ENCODE data around the gene TRAK1.
A peak's percentile ranks its signal among the peaks of the same experiment; 100 is the strongest.

The TRAK1 gene

GRCh38 chr3:42216931-42217333 is 125.8 kb downstream of the TRAK1 start:
- Mint-ChIP-seq H3K27ac (peak overlapping the region; percentile 62), H3K27me3 (no peaks in the 10 kb centered on the region), H3K4me3 (peak overlapping the region; percentile 11), H3K4me1 (ENCODE audit: low read depth) (peaks cover 53% of the 10 kb centered on the region), H3K36me3 (ENCODE audit: low read depth) (peaks cover 35% of the 10 kb centered on the region), H3K9me3 (no peaks in the 10 kb centered on the region)
- DNase-seq = no peak

- no peak overlapping the region for H3K4me3 Mint-ChIP-seq
- no peak for DNase-seq
- no peak overlapping the region for H3K27ac Mint-ChIP-seq
- H3K27me3 Mint-ChIP-seq = no peaks in the 10 kb centered on the region
- H3K36me3 Mint-ChIP-seq (ENCODE audit: low read depth) = peaks cover 64% of the 10 kb centered on the region
- peaks cover 23% of the 10 kb centered on the region for H3K4me1 Mint-ChIP-seq (ENCODE audit: low read depth)
- H3K9me3 Mint-ChIP-seq = no peaks in the 10 kb centered on the region
These were observed 129.4 kb downstream of the TRAK1 start for GRCh38 chr3:42220436-42221121.

DNA sequence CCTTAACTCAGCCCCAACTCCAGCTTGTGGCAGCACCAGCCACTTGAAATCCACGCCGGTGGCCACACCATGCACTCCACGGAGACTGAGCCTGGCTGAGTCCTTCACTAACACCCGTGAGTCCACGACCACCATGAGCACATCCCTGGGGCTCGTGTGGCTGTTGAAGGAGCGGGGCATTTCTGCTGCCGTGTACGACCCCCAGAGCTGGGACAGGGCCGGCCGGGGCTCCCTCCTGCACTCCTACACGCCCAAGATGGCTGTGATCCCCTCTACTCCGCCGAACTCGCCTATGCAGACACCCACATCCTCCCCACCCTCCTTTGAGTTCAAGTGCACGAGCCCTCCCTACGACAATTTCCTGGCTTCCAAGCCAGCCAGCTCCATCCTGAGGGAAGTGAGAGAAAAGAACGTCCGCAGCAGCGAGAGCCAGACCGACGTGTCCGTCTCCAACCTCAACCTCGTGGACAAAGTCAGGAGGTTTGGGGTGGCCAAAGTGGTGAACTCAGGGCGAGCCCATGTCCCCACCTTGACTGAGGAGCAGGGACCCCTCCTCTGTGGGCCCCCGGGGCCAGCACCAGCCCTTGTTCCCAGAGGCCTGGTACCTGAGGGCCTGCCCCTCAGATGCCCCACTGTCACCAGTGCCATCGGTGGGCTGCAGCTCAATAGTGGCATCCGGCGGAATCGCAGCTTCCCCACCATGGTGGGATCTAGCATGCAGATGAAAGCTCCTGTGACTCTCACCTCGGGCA is 132.0 kb downstream of the TRAK1 start:
- H3K27ac Mint-ChIP-seq = no peak overlapping the region
- H3K4me1 Mint-ChIP-seq (ENCODE audit: low read depth) = peaks cover 4% of the 10 kb centered on the region
- no peak for DNase-seq
- no peaks in the 10 kb centered on the region for H3K9me3 Mint-ChIP-seq
- no peak overlapping the region for H3K4me3 Mint-ChIP-seq
- no peaks in the 10 kb centered on the region for H3K27me3 Mint-ChIP-seq
- H3K36me3 Mint-ChIP-seq (ENCODE audit: low read depth) = peaks cover 62% of the 10 kb centered on the region

DNA sequence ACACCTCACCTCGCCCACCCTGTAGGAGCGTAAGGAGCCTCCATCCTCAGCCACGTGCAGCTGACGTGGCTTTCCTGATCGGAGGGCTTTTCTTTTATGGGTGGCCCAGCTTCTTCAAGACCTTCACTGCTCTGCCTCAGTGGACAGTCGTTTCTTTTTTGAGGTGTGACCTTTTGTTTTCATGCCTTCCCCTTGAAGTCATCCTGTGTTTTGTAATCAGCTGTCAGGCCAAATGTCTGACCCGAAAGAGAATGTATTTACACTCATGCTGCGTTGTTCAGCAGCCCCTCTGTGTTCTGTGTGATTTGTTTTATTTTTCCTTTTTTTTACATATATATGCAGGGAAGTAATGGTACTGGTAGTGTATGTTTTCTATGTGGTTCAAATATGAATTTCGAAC is 133.0 kb downstream of the TRAK1 start:
- Mint-ChIP-seq H3K27ac (no peak overlapping the region), H3K27me3 (no peaks in the 10 kb centered on the region), H3K36me3 (ENCODE audit: low read depth) (peaks cover 58% of the 10 kb centered on the region), H3K9me3 (no peaks in the 10 kb centered on the region), H3K4me3 (no peak overlapping the region), H3K4me1 (ENCODE audit: low read depth) (peaks cover 4% of the 10 kb centered on the region)
- no peak for DNase-seq

DNA sequence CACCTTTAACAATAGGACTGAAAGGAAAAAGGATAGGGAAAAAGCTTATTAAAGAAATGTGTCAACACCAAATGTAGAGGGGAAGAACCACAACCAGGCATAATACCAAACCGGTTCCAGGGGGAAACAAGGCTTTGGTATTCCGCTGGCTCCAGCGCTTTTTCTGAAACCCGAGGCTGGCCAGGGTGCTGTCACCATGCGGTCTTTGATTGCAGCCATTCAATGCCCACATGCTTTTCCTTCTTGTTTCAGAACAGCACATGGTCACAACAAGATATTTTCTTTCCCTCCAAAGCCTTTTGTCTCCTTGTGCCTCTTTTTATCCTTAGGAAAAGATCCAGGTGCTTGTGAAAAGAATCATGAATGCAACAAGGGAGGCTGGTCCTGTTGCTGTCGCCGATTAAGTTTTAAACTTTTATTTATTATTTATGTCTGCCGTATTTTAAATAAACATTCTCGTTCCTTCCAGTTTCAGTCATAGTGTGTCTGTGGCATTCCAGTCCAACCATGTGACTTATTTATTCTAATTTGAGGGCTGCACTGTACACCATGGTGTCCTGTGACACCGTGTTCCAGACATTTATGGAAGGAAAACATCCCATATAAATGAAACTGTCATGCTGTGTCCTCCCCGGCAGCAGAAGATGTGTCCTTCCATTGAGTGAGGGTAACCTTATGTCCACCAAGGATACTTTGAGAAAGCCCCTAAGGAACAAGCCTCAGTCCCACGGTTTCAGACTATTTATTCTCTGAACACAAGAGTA is 133.7 kb downstream of the TRAK1 start:
- Mint-ChIP-seq H3K27ac (no peak overlapping the region), H3K36me3 (ENCODE audit: low read depth) (peaks cover 56% of the 10 kb centered on the region), H3K4me1 (ENCODE audit: low read depth) (peaks cover 4% of the 10 kb centered on the region), H3K27me3 (no peaks in the 10 kb centered on the region), H3K9me3 (no peaks in the 10 kb centered on the region), H3K4me3 (no peak overlapping the region)
- no peak for DNase-seq

GRCh38 chr3:42225486-42226363 is 134.6 kb downstream of the TRAK1 start:
- Mint-ChIP-seq H3K27ac (no peak overlapping the region), H3K27me3 (peaks cover 3% of the 10 kb centered on the region), H3K36me3 (ENCODE audit: low read depth) (peaks cover 48% of the 10 kb centered on the region)

GRCh38 chr3:42226470-42227425 is 135.6 kb downstream of the TRAK1 start:
- Mint-ChIP-seq H3K27me3 (peaks cover 3% of the 10 kb centered on the region), H3K27ac (no peak overlapping the region), H3K36me3 (ENCODE audit: low read depth) (peaks cover 39% of the 10 kb centered on the region), H3K4me1 (ENCODE audit: low read depth) (peaks cover 4% of the 10 kb centered on the region), H3K4me3 (no peak overlapping the region), H3K9me3 (no peaks in the 10 kb centered on the region)
- DNase-seq = no peak

More at GRCh38 chr3:42225486-42226363, 134.6 kb downstream of the TRAK1 start:
- no peaks in the 10 kb centered on the region for H3K9me3 Mint-ChIP-seq
- DNase-seq = no peak
- H3K4me3 Mint-ChIP-seq = no peak overlapping the region
- peaks cover 4% of the 10 kb centered on the region for H3K4me1 Mint-ChIP-seq (ENCODE audit: low read depth)

- H3K36me3 Mint-ChIP-seq (ENCODE audit: low read depth) = peaks cover 19% of the 10 kb centered on the region
- H3K27me3 Mint-ChIP-seq = peaks cover 5% of the 10 kb centered on the region
- DNase-seq = no peak
- H3K4me1 Mint-ChIP-seq (ENCODE audit: low read depth) = peaks cover 4% of the 10 kb centered on the region
- H3K9me3 Mint-ChIP-seq = no peaks in the 10 kb centered on the region
- no peak overlapping the region for H3K27ac Mint-ChIP-seq
- H3K4me3 Mint-ChIP-seq = no peak overlapping the region
These were observed 137.6 kb downstream of the TRAK1 start for GRCh38 chr3:42228796-42229195.

- Mint-ChIP-seq H3K4me1 (ENCODE audit: low read depth) (peaks cover 4% of the 10 kb centered on the region), H3K4me3 (no peak overlapping the region), H3K36me3 (ENCODE audit: low read depth) (peaks cover 13% of the 10 kb centered on the region), H3K9me3 (no peaks in the 10 kb centered on the region), H3K27ac (no peak overlapping the region), H3K27me3 (peaks cover 10% of the 10 kb centered on the region)
- DNase-seq = no peak
These were observed 138.2 kb downstream of the TRAK1 start for GRCh38 chr3:42229266-42229941.

DNA sequence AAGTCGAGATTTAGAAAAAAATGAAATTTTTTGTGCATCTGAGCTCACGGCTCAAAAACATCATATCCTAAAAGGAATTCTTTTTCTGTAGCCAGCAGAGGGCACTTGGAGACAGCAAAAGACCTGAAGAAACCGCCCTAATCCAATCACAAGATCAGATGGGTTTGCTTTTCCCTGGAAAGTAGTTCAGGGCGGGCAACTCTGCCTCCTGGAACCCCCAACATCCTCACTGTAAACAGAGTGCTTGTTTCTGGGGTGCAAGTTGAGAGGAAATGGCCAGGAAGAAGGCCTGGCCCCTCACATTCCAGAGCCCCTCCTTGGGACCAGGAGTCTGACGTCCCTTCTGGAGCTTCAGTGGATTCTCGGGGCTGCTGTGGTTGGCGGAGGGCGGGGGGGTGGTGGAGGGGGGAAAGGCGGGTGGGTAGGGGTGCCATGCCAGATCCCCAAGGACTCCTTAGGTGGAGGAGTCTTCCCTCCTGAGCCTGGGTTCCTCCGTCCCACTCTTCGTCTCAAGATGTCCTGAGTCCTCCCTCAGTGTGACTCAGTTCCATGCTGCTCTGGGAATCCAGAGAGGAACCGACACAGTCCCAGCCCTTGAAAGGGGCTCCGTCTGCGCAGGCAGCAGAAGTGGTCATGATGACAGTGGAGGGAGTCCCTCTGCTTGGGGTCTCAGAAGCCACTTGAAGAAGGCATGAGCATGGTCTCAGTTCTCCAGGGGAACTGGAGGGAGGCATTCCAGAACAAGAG is 139.0 kb downstream of the TRAK1 start:
- Mint-ChIP-seq H3K27me3 (peaks cover 17% of the 10 kb centered on the region), H3K36me3 (ENCODE audit: low read depth) (peaks cover 6% of the 10 kb centered on the region), H3K4me1 (ENCODE audit: low read depth) (peaks cover 4% of the 10 kb centered on the region), H3K27ac (no peak overlapping the region), H3K4me3 (no peak overlapping the region), H3K9me3 (no peaks in the 10 kb centered on the region)
- no peak for DNase-seq

DNA sequence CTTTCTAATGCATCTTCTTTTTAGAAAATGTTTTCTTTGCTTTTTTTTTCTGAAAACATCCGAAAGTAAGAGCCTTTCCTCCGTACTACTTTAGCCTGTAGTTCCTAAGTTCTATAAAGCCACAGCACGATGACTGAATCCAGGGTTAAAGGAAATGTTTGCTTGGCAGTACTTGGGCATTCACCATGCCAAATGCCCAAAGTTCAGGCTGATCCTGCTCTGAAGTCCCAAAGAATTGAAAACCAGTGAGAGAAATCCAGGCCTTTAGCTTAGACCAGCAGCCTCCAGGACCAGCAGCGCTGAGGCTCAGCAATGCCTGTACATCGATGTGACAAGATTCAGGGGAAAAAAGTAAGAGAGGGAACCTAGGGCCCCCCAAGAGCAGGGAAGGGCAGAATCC is 139.7 kb downstream of the TRAK1 start:
- Mint-ChIP-seq H3K36me3 (ENCODE audit: low read depth) (no peaks in the 10 kb centered on the region), H3K27ac (no peak overlapping the region), H3K9me3 (no peaks in the 10 kb centered on the region), H3K4me1 (ENCODE audit: low read depth) (peaks cover 4% of the 10 kb centered on the region), H3K27me3 (peaks cover 25% of the 10 kb centered on the region), H3K4me3 (no peak overlapping the region)
- DNase-seq = no peak

DNA sequence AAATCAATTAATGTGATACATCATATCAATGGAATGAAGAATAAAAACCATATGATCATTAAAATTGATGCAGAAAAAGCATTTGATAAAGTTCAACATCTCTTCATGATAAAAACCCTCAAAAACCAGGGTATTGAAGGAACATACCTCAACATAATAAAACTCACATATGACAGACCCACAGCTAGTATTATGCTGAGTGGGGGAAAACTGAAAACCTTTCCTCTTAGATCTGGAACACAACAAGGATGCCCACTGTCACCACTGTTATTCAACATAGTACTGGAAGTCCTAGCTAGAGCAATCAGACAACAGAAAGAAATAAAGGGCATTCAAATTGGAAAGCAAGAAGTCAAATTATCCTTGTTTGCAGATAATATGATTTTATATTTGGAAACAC is 144.4 kb downstream of the TRAK1 start:
- Mint-ChIP-seq H3K27ac (no peak overlapping the region), H3K27me3 (peaks cover 29% of the 10 kb centered on the region), H3K9me3 (peaks cover 9% of the 10 kb centered on the region), H3K4me1 (ENCODE audit: low read depth) (no peaks in the 10 kb centered on the region), H3K36me3 (ENCODE audit: low read depth) (no peaks in the 10 kb centered on the region), H3K4me3 (no peak overlapping the region)
- no peak for DNase-seq

Measured in activated T-cell treated with anti-CD3 and anti-CD28 coated beads, Interleukin-2, amount 50 U/mL, for 24 hours (primary cell).